Lung (tissue), 12 donors: Measurements from ENCODE around the gene CHSY1. TPM values are rescaled to one million over a fixed set of nuclear protein-coding genes. Genes with fewer than 3 reads are reported as not detected.

ENCODE experiments used
- ATAC-seq: fragments of 200-7000 bp; cut with Tn5 transposase; one replicate; pipeline ENCODE4 v1.9.1; 2020; ENCODE audit warnings: moderate number of reproducible peaks; ENCODE audit not compliant: insufficient read depth, low FRiP score
- DNase-seq, 3 donors: peaks; one replicate each; pipeline ENCODE4 v3.0.0-alpha.2; 2013 to 2017
- H3K27ac ChIP-seq, 2 donors: one replicate each; pipeline ENCODE4 v1.5.1; 2013; ENCODE audit warnings: mild to moderate bottlenecking in 2 of 2, moderate library complexity in 2 of 2, control low read depth in 1 of 2, inconsistent platforms in 1 of 2, low read depth in 1 of 2, low read length in 1 of 2
- H3K27me3 ChIP-seq, 3 donors: one replicate each; pipeline ENCODE4 v1.5.1; 2013; ENCODE audit warnings: low read length in 2 of 3; ENCODE audit not compliant: control insufficient read depth in 3 of 3, insufficient read depth in 3 of 3
- H3K36me3 ChIP-seq, 4 donors: one replicate each; pipeline ENCODE4 v1.5.1; 2013; ENCODE audit warnings: low read length in 4 of 4, mild to moderate bottlenecking in 1 of 4, moderate library complexity in 1 of 4; ENCODE audit not compliant: control insufficient read depth in 4 of 4, insufficient read depth in 4 of 4
- H3K4me1 ChIP-seq, 5 donors: one replicate each; pipeline ENCODE4 v1.5.1; 2013; ENCODE audit warnings: low read length in 5 of 5, mild to moderate bottlenecking in 2 of 5, moderate library complexity in 1 of 5; ENCODE audit not compliant: control insufficient read depth in 5 of 5, insufficient read depth in 5 of 5
- H3K4me3 ChIP-seq: one replicate; pipeline ENCODE4 v1.5.1; 2013; ENCODE audit warnings: mild to moderate bottlenecking, control low read depth, moderate library complexity
- H3K9ac ChIP-seq, 2 donors: one replicate each; pipeline ENCODE4 v1.5.1; 2013; ENCODE audit warnings: low read length in 2 of 2, control low read depth in 1 of 2; ENCODE audit not compliant: insufficient read depth in 1 of 2
- H3K9me3 ChIP-seq, 4 donors: one replicate each; pipeline ENCODE4 v1.5.1; 2013; ENCODE audit warnings: low read length in 3 of 4, mild to moderate bottlenecking in 1 of 4, moderate library complexity in 1 of 4; ENCODE audit not compliant: control insufficient read depth in 4 of 4, insufficient read depth in 3 of 4
- WGBS, 2 donors: extraction: QIAGEN DNeasy Blood & Tissue Kit; methylation state at CpG; one replicate each; pipeline ENCODE4 v1.1.7; 2013; 5-methylcytosine and 5-hydroxymethylcytosine counted together
- polyA plus RNA-seq, 2 donors: library from polyadenylated mRNA; stranded (reverse); fragments of 200-250 nt; gene quantifications; one replicate each; pipeline ENCODE4 v1.2.1, GENCODE V29; 2013
- total RNA-seq, 2 donors: library from RNA; depleted of rRNA in 1 of 2; stranded (reverse); fragments of >200 nt in 1 of 2; gene quantifications; one replicate each; pipeline ENCODE4 v1.2.1, GENCODE V29; 2014 to 2021
- TF ChIP-seq, protein P1 (sequence below): IDR thresholded peaks from 2 replicates; pipeline ENCODE4 v1.5.1; 2012; ENCODE audit warnings: mild to moderate bottlenecking; ENCODE audit errors: control extremely low read depth, extremely low read depth
- donor health status: control.
- donor health status: control.
- donor health status: Bipolar disorder and iron deficiency.
- donor health status: healthy.
- donor health status: DM: yes; HTN: yes; CAD: no.

CHSY1 gene
- total and polyA plus RNA-seq, 4 donors: 11.8 to 52.2 (median 30.4) TPM

- WGBS, 2 donors: 50 to 61% methylated on average over 9 of the region's 9 CpGs
- H3K9me3 ChIP-seq: no peaks in the 10 kb centered on the region
- no peaks in the 10 kb centered on the region for H3K27me3 ChIP-seq
- no peak for ATAC-seq
- peak overlapping the region in 1 of 2 donors; percentile 11 for H3K9ac ChIP-seq
- H3K27ac ChIP-seq: no peak overlapping the region
- TF ChIP-seq, protein P1, sequence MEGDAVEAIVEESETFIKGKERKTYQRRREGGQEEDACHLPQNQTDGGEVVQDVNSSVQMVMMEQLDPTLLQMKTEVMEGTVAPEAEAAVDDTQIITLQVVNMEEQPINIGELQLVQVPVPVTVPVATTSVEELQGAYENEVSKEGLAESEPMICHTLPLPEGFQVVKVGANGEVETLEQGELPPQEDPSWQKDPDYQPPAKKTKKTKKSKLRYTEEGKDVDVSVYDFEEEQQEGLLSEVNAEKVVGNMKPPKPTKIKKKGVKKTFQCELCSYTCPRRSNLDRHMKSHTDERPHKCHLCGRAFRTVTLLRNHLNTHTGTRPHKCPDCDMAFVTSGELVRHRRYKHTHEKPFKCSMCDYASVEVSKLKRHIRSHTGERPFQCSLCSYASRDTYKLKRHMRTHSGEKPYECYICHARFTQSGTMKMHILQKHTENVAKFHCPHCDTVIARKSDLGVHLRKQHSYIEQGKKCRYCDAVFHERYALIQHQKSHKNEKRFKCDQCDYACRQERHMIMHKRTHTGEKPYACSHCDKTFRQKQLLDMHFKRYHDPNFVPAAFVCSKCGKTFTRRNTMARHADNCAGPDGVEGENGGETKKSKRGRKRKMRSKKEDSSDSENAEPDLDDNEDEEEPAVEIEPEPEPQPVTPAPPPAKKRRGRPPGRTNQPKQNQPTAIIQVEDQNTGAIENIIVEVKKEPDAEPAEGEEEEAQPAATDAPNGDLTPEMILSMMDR: no peak
- peaks cover 18 to 60% (median 25%) of the 10 kb centered on the region in 5 donors for H3K4me1 ChIP-seq
- peaks cover 3 to 8% (median 4%) of the 10 kb centered on the region in 4 donors for H3K36me3 ChIP-seq
- DNase-seq: peak; percentile 59 to 90 (median 82)
- no peak overlapping the region for H3K4me3 ChIP-seq
These were observed 68.5 kb downstream of the CHSY1 start for GRCh38 chr15:101183226-101183930.

DNA sequence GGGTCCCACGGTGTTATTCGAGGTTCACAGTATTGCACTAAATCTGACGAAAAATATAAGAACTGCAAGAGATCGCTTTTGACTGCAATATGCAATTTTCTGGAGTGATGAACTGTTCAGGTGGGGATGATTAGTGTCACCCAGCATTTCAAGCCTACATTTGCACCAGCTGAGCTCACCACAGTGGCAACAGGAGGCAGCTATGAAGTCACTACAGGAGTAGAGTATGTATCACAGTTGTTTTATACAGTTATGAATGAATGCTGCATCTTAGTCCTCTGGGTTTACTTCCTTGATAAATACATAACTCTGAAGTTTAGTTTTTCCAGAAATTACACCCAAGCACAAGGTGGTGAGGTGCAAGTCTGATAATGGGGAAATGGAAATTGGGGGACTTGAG, 69.6 kb downstream of the CHSY1 start:
- 84 to 88% methylated on average over 4 of the region's 4 CpGs for WGBS, 2 donors
- H3K4me3 ChIP-seq: no peak overlapping the region
- no peak for ATAC-seq
- peaks cover 6 to 19% (median 14%) of the 10 kb centered on the region in 4 donors for H3K36me3 ChIP-seq
- H3K27ac ChIP-seq: no peak overlapping the region
- H3K4me1 ChIP-seq: peaks cover 18 to 49% (median 19%) of the 10 kb centered on the region in 5 donors
- no peak overlapping the region for H3K9ac ChIP-seq
- TF ChIP-seq, protein P1: no peak
- no peak for DNase-seq
- no peaks in the 10 kb centered on the region for H3K27me3 ChIP-seq
- H3K9me3 ChIP-seq: no peaks in the 10 kb centered on the region

GRCh38 chr15:101181349-101181748, 70.5 kb downstream of the CHSY1 start:
- H3K9ac ChIP-seq: no peak overlapping the region
- peaks cover 12 to 40% (median 18%) of the 10 kb centered on the region in 5 donors for H3K4me1 ChIP-seq
- 78 to 83% methylated on average over 4 of the region's 4 CpGs for WGBS, 2 donors
- no peak overlapping the region for H3K4me3 ChIP-seq
- H3K27ac ChIP-seq: no peak overlapping the region
- no peak for ATAC-seq
- TF ChIP-seq, protein P1: no peak
- no peaks in the 10 kb centered on the region for H3K27me3 ChIP-seq
- no peaks in the 10 kb centered on the region for H3K9me3 ChIP-seq
- no peak for DNase-seq
- peaks cover 6 to 23% (median 14%) of the 10 kb centered on the region in 4 donors for H3K36me3 ChIP-seq
